HT-29 (cell line): ENCODE results near the gene CEP295NL. TPM values are rescaled to one million over a fixed set of nuclear protein-coding genes. Genes with fewer than 3 reads are reported as not detected.
"Not testable (repeated sequence)": the region's sequence is repeated elsewhere in the genome, so short reads cannot be mapped to it uniquely, and the experiment has no call there.

Experiments
- DNase-seq: peaks from one replicate; pipeline ENCODE4 v3.0.0-alpha.2; 2015; ENCODE audit warnings: low spot score
- total RNA-seq: library from RNA; depleted of rRNA; stranded (reverse); fragments of >200 nt; shearing (Covaris generic); gene quantifications from 2 replicates; pipeline ENCODE4 v1.2.3, GENCODE V29; 2014

The CEP295NL gene
- total RNA-seq, 1 experiment from 2014 or later: 2.1 TPM

DNA sequence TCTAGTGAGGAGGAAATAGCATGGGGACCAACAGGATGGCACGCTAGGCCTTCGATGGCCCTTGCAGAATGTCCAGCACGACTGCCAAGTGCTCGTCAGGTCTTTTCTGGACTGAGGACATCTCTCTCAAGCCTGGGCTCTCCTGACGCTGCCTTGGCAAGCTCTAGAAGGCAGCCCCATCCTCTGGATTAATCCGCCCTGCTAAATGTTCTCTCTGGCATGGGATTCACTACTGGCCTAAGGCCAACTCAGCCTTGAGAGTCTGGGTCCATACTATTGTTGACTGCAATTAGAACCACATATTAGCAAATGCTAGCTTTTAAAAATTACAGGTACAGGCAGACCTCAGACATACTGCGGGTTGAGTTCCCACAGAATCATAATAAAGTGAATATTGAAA lies 2.5 kb upstream of the CEP295NL start:
- no peak for DNase-seq

DNA sequence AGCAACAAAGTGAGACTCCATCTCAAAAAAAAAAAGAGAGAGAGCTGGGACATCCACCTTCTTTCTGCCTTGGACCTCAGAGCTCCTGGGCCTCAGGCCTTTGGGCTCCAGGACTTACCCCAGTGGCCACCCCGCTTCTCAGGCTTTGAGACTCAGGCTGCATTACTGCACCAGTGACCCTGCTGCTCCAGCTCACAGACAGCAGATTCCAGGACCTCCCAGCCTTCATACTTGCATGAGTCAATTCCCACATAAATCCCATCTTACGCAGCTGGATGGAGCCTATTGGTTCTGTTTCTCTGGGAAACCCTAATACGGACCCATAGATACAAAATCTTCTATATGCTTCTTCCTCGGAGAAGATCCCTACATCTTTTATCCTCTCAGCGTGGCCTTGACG lies 2.1 kb upstream of the CEP295NL start:
- no peak for DNase-seq

DNA sequence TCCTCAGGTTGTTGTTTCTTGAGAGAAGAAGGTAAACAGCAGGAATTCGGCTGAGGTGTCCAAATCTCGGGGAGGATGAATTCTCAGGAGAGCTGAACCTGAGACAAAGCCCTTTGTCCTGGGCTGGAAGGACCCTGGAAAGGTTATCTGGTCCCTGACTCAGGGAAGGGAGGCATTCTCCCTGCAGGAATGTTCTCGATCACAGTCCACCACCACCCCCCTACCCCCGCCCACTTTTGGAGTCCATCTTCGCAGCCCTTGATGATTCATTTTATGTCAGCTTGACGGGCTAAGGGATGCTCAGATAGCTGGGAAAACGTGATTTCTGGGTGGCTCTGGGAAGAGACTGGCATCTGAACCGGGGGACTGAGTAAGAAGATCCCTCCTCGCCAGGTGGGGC lies 1.4 kb upstream of the CEP295NL start:
- no peak for DNase-seq

DNA sequence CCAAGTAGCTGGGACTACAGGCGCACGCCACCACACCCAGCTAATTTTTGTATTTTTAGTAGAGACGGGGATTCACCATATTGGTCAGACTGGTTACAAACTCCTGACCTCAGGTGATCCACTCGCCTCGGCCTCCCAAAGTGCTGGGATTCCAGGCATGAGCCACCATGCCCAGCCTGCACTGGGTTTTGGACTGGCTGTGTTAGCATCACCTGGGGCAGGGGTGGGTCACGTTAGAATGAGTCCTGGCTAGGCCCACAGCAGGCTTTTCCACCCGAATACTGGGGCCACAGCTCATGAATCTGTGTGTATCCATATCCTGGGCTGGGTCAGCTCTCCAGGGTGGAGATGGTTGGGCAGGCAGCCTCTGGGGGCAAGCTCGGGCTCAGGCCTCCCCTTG lies 770 bp downstream of the CEP295NL start:
- not testable (repeated sequence) for DNase-seq

DNA sequence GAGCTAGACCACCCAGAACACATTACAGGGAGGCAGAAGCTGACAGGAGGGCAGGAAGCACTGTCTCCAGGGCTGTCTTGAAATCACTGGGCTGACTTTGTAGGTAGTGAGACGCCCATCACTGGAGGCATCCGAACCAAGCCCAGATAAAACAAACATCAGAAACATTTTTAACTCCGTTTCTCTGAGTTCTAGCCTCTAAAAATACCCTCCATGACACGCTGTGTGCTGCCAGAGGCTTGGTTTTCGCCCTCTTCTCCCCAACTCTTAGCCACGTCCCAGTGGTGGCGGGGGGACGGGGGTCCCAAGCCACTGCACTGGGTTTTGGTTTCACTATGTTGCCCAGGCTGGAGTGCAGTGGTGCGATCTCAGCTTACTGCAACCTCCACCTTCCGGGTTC lies 1.2 kb downstream of the CEP295NL start:
- no peak for DNase-seq

DNA sequence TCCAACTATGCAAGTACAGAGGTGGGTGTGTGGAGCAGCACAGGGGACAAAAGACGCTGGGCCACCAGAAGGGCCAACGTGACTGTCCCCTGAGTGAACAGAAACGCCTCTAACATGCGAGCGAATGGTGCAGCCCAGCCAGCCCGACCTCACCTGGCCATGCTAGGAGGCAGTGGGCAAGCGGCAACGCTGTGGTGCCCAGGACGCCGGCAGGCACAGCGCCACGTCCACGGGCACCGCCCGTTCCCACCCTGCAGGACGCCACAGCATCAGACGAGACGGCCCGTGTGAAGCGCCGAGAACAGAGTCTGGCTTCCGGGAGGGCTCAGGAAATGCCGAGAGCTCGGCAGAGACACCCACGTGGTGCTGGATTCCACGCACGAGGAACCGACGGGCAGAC lies 2.2 kb downstream of the CEP295NL start:
- no peak for DNase-seq

DNA sequence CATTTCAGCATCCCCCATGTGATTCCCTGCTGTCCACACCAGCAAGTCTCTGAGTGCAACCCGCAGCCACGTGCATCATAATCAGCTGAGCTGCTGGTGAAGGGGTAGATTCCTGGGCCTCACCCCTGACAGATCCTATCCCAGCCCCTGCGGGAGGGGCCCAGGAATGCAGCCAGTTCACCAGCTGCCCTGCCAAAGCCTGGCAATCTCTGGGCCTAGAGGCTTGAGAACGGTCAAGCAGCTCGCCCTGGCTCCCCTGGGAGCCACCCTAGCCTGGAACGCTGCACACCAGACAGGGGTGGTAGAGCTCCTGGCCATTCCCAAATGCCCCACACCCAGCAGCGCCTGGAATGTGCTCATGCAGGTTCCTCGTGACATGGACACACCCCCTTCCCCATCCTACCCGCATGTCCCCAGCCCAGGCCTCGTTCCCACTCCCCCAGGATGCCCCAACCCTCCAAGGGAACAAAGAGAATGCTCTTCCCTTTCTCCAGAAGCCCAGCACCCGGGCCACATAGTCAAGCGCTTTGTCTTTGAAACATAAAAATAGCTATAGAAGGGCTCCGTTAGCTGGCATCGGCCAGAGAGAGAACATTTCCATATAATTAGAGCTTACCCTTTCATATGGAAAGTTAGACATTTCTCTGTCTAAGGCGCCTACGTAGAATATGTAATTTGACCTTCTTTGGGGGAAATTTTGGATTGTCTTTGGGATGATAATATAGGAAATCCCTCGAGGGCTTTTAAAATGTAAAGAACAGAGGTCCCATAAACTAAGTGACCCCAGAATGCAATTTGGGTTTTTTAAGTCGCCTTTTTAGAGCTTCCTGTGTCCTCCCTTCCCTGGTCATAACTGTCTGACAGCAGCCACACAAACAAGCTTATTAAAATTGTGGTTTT lies 3.4 kb downstream of the CEP295NL start:
- peak; percentile 16 for DNase-seq

DNA sequence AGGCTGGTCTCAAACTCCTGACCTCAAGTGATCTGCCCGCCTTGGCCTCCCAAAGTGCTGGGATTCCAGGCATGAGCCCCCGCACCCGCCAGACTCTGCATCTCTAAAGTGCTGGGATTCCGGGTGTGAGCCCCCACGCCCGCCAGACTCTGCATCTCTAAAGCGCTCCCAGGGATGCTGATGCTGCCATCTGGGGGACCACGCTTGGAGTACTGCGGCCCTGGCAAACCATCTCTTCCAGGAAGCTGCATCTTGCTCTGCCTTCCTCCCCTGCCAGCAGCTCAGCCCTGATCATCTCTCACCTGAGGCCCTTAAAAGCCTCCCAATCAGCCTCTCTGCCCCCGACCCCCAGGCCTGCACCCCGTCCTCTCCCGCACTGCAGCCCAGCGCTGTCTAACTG lies 4.1 kb downstream of the CEP295NL start:
- DNase-seq: no peak

DNA sequence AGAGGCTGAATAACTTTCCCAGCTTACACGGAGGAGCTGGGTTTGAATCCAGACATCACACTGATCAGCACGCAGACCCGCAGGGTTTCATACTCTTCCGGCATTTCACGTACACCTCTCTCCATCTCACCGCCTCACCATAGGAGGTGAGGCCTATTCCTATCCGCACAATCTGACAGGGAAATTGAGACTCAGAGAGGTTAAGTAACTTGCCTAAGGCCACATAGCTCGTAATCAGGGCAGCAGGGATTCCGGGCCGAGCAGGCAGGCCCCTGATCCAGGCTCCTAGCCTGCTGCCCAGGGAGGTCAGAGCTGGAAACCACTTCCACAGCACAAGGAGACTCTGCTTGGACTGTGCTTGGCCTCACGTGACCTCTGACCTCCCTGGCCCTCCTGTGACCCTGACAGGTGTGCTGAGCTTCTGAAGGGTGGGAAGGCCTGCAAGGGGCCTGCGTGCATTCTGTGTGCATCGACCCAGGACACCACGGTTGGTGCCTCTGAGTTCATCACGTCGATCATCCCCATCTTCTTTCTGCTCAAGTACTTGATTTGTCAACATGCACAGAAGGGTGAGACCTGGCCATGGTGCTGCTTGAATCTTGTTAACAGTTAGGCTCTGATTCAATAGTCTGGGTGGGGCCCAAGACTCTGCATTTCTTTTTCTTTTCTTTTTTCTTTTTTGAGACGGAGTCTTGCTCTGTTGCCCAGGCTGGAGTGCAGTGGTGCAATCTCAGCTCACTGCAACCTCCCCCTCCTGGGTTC lies 4.7 kb downstream of the CEP295NL start:
- DNase-seq: no peak

DNA sequence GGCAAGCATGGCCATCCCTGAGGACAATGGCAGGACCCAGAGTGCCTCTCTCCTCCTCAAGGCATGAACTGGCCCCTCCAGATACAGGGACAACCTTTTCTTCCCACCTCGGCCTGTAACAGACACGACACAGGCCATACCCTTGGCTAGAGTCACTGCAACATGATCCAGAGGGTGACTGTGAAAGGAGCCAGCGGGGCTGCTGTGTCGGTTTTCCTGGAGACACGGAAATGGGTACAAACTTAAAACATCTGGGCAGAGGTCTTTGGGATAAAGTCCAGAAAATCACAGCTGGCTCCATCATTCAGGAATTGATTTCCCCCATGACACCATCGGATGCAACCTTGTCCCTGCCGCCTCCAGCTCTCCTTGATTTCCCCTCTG lies 5.3 kb downstream of the CEP295NL start:
- no peak for DNase-seq

DNA sequence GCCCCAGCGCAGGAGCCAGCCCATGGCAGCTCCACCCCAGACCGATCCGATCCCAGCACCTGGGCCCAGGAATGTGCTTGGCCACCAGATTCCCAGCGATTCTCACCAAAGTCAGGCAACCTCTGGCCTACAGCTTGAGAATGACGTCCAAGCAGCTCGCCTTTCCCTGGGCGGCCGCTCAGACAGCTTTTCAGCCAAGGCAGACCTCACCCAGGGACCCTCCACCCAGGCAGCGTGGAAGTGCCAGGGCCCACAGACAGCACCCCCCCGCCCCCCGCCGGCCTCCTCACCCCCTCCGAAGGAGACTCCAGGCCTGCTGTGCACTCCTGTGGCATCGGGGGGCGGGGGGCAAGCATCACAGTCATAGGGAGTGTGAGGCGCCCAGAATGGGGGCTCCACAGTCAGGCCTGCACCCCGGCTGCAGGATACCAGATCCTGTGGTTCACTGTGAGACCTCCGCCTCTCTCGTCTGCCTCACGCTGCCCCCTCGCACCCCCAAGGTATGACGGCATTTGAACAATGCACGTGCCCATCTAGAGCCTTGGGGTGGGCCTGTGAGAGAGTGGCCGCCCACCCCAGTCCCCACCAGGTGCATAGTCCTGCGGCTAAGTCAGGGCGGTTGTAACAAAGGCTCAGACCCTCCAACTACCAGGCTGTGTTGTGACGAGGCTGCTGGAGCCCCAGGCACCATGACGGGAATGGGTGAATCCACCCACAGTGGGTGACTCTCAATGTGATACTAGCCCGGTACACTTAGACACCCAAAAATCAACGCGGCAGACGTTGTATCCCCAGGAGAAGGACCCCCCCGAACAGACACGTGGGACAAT lies 6.0 kb downstream of the CEP295NL start:
- no peak for DNase-seq

DNA sequence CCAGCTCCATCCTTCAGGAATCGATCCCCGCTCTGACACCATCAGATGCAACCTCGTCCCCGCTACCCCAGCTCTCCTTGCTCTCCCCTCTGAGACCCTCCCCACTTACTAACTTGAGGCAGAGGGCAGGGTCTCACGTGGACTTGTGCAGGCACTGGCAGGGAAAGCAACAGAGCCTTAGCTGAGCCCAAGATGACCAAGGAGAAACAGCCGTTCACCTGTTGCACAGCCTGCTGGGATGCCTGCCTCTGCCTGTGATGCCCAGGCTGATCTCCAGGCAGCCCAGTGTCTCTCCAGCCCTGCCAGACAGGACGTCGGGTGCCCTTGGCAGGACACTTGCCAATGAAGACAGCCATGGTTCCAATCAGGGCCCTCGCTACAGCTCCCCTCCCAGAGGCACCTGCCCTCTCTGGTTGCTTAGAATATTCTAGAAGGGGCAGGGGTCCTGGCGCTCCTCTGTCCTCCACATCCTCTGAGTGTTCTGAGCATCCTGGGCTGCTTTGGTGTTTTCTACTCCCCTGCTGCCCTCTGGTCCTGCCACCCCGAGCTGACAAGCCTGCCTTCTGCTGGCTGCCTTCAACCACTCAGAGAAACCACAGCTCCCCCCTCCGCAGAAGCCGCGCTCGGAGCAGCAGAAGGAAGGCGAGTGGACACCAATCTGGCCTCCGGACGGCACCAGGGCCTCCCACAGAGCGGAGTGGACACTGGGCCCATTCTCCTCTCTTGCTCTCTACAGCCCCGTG lies 6.7 kb downstream of the CEP295NL start:
- DNase-seq: no peak

DNA sequence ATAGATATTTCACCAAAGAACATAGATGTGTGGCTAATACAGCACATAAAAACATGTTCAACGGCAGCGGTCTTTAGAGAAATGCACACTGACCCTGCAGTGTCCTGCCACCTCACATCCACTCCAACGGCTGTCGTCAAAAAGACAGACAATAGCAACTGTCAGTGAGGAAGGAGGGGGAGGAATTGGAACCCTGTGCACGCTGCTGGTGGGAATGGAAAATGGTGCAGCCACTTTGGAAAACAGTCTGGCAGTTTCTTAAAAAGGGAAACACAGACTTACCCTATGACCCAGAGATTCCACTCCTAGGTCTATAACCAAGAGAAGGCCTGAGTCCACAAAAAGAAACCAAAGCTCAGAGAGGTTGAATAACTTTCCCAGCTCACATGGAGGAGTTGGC lies 7.7 kb downstream of the CEP295NL start:
- DNase-seq: no peak

DNA sequence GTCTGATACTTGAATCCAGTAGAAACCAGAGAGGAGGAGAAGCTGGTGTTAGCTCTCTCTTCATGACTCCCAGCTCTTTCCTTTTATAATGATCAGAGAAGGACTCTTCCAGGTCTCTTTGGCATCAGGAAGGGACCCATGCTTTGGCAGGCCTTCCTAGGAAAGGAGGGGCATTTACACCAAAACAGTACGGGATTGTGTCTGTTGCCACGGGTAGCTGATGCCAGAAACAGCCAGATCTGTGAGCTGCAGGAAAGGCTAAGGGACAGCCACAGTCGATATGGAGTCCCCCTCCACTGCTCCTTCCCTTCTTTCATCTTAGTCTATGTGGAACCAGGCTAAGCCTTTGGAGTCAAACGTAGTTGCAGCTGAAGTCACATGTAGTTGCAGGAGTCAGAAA lies 9.3 kb downstream of the CEP295NL start:
- DNase-seq: no peak

DNA sequence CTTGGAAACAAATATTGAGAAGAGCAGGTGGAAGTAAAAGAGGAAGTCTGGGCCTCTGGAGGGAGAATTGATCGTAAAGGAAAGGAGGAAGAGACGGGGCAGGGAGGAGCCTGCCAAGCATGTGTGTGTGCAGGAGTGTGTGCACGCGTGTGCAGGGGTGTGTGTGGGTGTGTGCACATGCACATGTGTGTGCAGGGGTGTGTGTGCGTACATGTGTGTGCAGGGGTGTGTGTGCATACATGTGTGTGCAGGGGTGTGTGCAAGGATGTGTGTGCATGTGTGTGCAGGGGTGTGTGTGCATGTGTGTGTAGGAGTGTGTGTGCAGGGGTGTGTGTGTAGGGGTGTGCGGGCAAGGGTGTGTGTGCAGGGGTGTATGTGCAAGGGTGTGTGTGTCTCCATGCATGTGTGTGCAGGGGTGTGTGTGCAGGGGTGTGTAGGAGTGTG lies 10.0 kb downstream of the CEP295NL start:
- DNase-seq: no peak

DNA sequence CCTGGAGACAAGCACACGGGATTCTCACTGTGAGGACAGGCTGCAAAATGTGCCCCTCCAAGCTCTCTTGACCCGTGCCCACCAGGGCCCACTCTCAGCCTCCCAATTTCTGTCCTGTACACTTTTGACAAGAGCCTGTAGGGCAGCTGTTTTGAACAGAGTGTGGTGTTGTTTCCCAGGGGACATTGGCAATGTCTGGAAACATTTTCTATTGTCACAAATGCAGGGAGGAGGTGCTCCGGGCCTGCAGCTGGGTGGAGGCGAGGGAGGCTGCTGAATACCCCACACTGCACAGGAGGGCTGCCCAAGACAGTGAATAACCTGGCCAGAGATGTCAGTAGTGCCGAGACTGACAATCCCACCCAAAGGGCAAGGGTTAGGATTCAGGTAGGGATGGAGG lies 10.5 kb downstream of the CEP295NL start:
- DNase-seq: no peak

DNA sequence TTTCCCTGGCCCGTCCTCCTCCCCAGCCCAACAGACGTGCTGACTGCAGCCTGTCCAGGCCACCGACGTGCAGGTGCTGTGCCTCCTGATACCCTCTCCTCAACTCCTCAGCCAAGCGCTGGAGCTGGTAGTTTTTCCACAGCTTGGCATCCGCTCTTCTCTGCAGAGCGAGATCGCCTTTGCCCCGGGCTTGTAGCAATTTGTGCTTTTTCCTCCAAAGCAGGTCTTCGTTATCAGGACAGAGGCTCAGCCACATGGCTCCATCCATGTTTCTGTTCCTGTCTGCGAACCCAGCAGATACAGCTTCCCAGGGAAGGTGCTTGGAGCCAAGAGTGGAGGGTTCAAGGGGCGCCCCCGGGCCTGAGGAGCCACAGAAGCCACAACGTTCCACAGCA lies 10.9 kb downstream of the CEP295NL start:
- no peak for DNase-seq

DNA sequence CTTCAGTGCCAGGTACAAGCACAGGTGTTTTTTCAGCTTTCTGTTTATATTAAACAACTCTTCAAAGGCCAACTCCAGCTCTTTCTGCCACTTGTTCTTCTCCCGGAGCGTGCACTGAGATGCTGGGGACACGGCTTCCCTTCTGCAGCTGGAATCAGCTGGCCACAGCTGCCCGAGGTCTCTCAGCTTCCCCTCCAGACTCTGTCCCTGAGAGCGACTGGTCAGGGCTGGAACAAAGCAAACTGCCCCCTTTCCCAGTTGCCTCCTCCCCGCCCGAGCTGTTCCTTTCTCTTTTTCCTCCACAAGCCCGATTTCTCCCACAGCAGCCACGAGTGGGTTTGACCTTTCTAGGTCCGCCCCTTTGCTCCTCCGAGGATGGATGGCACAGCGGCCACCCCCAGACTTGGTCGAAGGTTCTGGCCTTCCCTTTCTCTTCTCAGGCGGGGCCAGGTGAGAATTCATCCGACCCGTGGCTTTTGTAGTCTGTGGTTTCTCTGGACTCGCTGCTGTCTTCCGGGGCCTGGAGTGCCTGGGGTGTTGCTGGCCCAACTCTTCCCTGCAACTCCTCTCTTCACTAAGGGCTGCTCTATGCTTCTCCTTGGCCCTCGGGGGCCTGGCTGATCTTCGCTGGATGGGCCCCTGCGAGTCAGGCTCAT lies 11.5 kb downstream of the CEP295NL start:
- no peak for DNase-seq

DNA sequence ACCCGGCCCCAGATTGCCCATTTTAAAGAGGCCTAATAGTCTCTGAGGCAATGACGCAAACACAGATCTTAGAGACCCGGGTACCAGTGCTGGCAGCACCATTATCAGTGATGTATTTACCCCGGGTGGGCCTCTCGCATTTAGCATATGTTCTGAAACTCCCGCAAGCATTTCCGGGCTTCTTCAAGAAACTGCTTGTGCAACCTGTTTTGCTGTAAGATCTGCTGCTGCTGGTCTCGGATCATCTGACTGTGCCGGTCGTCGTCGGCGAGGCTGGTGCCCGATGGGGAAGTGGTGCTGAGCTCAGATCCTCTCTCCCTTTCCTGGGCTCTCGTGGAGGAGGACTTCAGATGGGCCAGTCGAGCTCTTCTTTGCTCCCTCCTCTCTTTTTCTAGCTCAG lies 12.5 kb downstream of the CEP295NL start:
- DNase-seq: no peak

DNA sequence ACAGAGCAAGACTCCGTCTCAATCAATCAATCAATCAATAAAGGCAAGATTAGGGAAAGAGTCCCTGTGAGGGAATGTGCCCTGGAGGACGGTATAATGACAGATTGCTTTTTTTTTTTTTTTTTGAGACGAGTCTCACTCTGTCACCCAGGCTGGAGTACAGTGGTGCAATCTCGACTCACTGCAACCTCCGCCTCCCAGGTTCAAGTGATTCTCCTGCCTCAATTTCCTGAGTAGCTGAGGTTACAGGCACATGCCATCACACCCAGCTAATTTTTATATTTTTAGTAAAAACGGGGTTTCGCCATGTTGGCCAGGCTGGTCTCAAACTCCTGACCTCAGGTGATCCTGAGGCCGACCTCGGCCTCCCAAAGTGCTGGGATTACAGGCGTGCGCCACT lies 12.9 kb downstream of the CEP295NL start:
- not testable (repeated sequence) for DNase-seq

DNA sequence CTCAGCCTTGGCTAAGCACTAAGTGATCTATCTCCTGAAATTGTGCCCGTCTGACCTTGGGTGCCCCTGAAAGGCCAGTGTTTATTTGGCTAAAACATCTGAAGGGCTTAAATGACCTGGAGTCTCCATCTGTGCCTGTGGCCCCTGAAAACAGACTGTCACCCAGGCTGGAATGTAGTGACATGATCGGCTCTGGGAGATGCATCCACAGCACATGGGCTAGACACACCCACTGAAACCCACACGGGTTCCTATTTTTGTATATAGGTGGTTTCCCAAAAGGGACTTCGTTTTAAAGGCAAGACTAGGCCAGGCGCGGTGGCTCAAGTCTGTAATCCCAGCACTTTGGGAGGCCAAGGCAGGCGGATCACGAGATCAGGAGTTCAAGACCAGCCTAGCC lies 13.5 kb downstream of the CEP295NL start:
- no peak for DNase-seq
